Suppressor macrophage treated with lipopolysaccharide for 1 hour (primary cell): ENCODE measurements around the gene OR4E1.
"Not testable (repeated sequence)": the region's sequence is repeated elsewhere in the genome, so short reads cannot be mapped to it uniquely, and the experiment has no call there.

Experiments
- DNase-seq, 3 donors: peaks; one replicate each; pipeline ENCODE4 v3.0.0-alpha.2; 2020 to 2022

Gene OR4E1

GRCh38 chr14:21652209-21652808 lies 21.3 kb downstream of the OR4E1 start:
- DNase-seq, result no peak

GRCh38 chr14:21647380-21647779 lies 26.2 kb downstream of the OR4E1 start:
- DNase-seq, result no peak

GRCh38 chr14:21643407-21643806 lies 30.2 kb downstream of the OR4E1 start:
- no peak for DNase-seq

- no peak for DNase-seq
Measured at GRCh38 chr14:21642683-21643082, 30.9 kb downstream of the OR4E1 start.

- DNase-seq, result no peak
Measured at GRCh38 chr14:21634840-21635239, 38.8 kb downstream of the OR4E1 start, which contains the start of gene OR10G2. Gene OR10G2 (minus strand): TSS chr14:21634940. CDS start chr14:21634842, 98 bp downstream.

- DNase-seq, result no peak
Measured at GRCh38 chr14:21631084-21631483, 42.5 kb downstream of the OR4E1 start.

- not testable (repeated sequence) for DNase-seq
Measured at GRCh38 chr14:21630503-21630902, 43.1 kb downstream of the OR4E1 start.

- no peak for DNase-seq
Measured at GRCh38 chr14:21626491-21627230, 47.0 kb downstream of the OR4E1 start.
